HEK293T (cell line): Measurements from ENCODE around the gene NOX3.

Experiments used
- CTCF ChIA-PET: fragments of 350-600 bp; formaldehyde crosslinking; extraction: SDS; loops from one replicate; lab custom pipeline; 2021; ENCODE audit warnings: antibody characterized with exemption, inconsistent platforms; lab: Yijun Ruan, JAX
- POLR2A ChIA-PET: fragments of 350-600 bp; formaldehyde crosslinking; extraction: SDS; loops from one replicate; lab custom pipeline; 2020; ENCODE audit warnings: antibody characterized with exemption, inconsistent platforms; lab: Yijun Ruan, JAX
- DNase-seq: peaks from one replicate; pipeline ENCODE4 v3.0.0; 2012; ENCODE audit warnings: mixed read lengths; ENCODE audit errors: extremely low spot score
- ARNT ChIP-seq: fragments of 450-650 bp; IDR thresholded peaks from 2 replicates; pipeline ENCODE4 v1.6.1; 2017; ENCODE audit warnings: mild to moderate bottlenecking
- BHLHE40 ChIP-seq: fragments of 450-650 bp; IDR thresholded peaks from 2 replicates; pipeline ENCODE4 v1.6.1; 2016; ENCODE audit warnings: mild to moderate bottlenecking, moderate library complexity, borderline replicate concordance
- CTBP1 ChIP-seq: fragments of 450-650 bp; IDR thresholded peaks from 2 replicates; pipeline ENCODE4 v1.6.1; 2016; ENCODE audit warnings: borderline replicate concordance
- ELF4 ChIP-seq: fragments of 450-650 bp; IDR thresholded peaks from 2 replicates; pipeline ENCODE4 v1.6.1; 2017; ENCODE audit warnings: antibody characterized with exemption
- FOXA1 ChIP-seq: fragments of 450-650 bp; IDR thresholded peaks from 2 replicates; pipeline ENCODE4 v1.6.1; 2016; ENCODE audit warnings: mild to moderate bottlenecking
- FOXK2 ChIP-seq: fragments of 450-650 bp; IDR thresholded peaks from 2 replicates; pipeline ENCODE4 v1.6.1; 2016; ENCODE audit warnings: mild to moderate bottlenecking
- FOXM1 ChIP-seq: fragments of 450-650 bp; IDR thresholded peaks from 2 replicates; pipeline ENCODE4 v1.6.1; 2017; ENCODE audit warnings: mild to moderate bottlenecking, borderline replicate concordance
- HDGF ChIP-seq: fragments of 450-650 bp; IDR thresholded peaks from 2 replicates; pipeline ENCODE4 v1.6.1; 2017; ENCODE audit warnings: antibody characterized with exemption, borderline replicate concordance
- L3MBTL2 ChIP-seq: fragments of 450-650 bp; conservative IDR thresholded peaks from 2 replicates; pipeline ENCODE4 v1.6.1; 2016; ENCODE audit warnings: mild to moderate bottlenecking
- LEF1 ChIP-seq: fragments of 450-650 bp; IDR thresholded peaks from 2 replicates; pipeline ENCODE4 v1.6.1; 2017; ENCODE audit warnings: mild to moderate bottlenecking, borderline replicate concordance
- NFRKB ChIP-seq: fragments of 450-650 bp; IDR thresholded peaks from 2 replicates; pipeline ENCODE4 v1.6.1; 2016; ENCODE audit warnings: mild to moderate bottlenecking, moderate library complexity
- PKNOX1 ChIP-seq: fragments of 450-650 bp; IDR thresholded peaks from 2 replicates; pipeline ENCODE4 v1.6.1; 2016
- SP1 ChIP-seq: fragments of 450-650 bp; IDR thresholded peaks from 2 replicates; pipeline ENCODE4 v1.6.1; 2017
- SUZ12 ChIP-seq: fragments of 450-650 bp; IDR thresholded peaks from 2 replicates; pipeline ENCODE4 v1.6.1; 2016; ENCODE audit warnings: mild to moderate bottlenecking
- TARDBP ChIP-seq: fragments of 450-650 bp; IDR thresholded peaks from 2 replicates; pipeline ENCODE4 v1.6.1; 2016
- ZNF384 ChIP-seq: fragments of 450-650 bp; IDR thresholded peaks from 2 replicates; pipeline ENCODE4 v1.6.1; 2016

The NOX3 gene

DNA sequence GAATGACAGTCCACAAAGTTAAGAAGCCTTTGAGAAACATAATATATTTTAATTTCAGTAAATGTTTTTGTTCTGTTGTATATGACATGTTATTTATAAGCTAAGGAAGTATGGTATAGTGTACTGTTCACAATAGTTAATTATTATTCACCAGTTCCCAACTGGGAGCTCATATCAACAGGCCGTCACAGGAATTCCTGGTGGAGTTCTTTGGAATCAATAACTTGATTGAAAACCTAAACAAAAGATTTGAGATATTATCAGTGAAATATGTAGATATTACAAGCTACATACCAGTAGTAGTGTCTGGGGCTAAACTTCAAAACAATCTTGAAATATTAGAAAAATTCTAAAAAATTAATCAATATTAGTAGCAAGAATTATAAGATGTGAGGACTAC is 60.3 kb downstream of the NOX3 start:
- no peak for DNase-seq
- ChIA-PET CTCF (no interaction called here), POLR2A (no interaction called here)
- TF ChIP-seq LEF1 (no peak), CTBP1 (no peak), NFRKB (no peak), FOXK2 (no peak), ZNF384 (no peak), SUZ12 (no peak), SP1 (no peak), BHLHE40 (no peak), HDGF (no peak), ARNT (no peak), TARDBP (no peak), FOXA1 (no peak), FOXM1 (no peak), PKNOX1 (no peak), ELF4 (no peak)

DNA sequence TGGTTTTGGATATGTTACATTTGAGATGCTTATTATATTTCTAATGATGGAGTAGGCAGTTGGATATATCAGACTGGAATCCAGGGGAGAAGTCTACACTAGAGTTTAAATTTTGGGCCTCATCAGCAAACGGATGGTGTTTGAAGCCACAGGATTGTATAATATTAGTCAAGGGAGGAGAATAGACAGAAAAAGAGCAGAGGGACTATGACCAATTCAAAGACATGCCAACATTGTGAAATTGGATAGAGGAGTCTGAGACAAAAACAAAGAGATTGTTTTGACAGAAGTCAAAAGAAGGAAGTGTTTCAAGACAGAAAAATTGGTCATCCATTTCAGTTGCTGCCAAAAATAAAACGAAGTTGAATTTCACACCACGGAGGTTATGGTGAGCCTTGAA is 66.5 kb downstream of the NOX3 start:
- TF ChIP-seq CTBP1, result no peak
- no peak for TF ChIP-seq L3MBTL2
- no peak for TF ChIP-seq NFRKB
- no peak for TF ChIP-seq SUZ12
- TF ChIP-seq ELF4, result no peak
- TF ChIP-seq BHLHE40, result no peak
- no peak for TF ChIP-seq ARNT
- TF ChIP-seq LEF1, result no peak
- TF ChIP-seq HDGF, result no peak
- TF ChIP-seq PKNOX1, result no peak
- TF ChIP-seq ZNF384, result no peak
- no peak for DNase-seq
- ChIA-PET CTCF (no interaction called here), POLR2A (no interaction called here)

DNA sequence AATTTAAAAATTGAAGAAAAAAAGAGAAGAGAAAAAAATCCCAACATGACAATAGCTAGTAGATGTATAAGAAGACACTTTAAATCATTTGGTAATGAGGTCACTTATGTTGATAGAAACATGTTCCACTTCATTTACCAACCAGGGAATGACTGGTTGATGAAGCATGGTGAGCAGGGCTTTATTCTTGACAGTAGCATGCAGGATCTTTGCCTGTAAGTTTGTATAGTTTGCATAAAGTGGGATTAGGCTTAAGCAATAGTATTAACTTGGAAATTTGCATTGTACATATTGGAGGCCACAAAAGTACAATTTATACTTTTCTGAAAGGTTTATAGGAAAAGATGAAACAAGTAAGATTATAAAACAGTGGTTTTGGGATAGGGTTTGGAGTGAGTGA is 67.0 kb downstream of the NOX3 start:
- TF ChIP-seq LEF1 (no peak), FOXK2 (no peak), L3MBTL2 (no peak), BHLHE40 (no peak), FOXA1 (no peak), SUZ12 (no peak), ZNF384 (no peak), TARDBP (no peak), ARNT (no peak), ELF4 (no peak), SP1 (no peak), NFRKB (no peak), PKNOX1 (no peak), HDGF (no peak), CTBP1 (no peak), FOXM1 (no peak)
- no peak for DNase-seq
- ChIA-PET CTCF (interaction anchor here (0.5 kb wide), 1 partner anchor 258 kb away, joined by 3 read pairs; no protein-coding TSS in a partner anchor), POLR2A (no interaction called here)

GRCh38 chr6:155387481-155387880 is 68.2 kb downstream of the NOX3 start:
- TF ChIP-seq SUZ12 (no peak), LEF1 (no peak), BHLHE40 (no peak), CTBP1 (no peak), FOXA1 (no peak), PKNOX1 (no peak), L3MBTL2 (no peak), TARDBP (no peak), ELF4 (no peak), HDGF (no peak), ARNT (no peak), ZNF384 (no peak), FOXK2 (no peak), FOXM1 (no peak), NFRKB (no peak), SP1 (no peak)
- POLR2A ChIA-PET, result interaction anchor here (0.7 kb wide), 1 partner anchor 32 kb away, joined by 3 read pairs; no protein-coding TSS in a partner anchor
- CTCF ChIA-PET, result no interaction called here
- no peak for DNase-seq

DNA sequence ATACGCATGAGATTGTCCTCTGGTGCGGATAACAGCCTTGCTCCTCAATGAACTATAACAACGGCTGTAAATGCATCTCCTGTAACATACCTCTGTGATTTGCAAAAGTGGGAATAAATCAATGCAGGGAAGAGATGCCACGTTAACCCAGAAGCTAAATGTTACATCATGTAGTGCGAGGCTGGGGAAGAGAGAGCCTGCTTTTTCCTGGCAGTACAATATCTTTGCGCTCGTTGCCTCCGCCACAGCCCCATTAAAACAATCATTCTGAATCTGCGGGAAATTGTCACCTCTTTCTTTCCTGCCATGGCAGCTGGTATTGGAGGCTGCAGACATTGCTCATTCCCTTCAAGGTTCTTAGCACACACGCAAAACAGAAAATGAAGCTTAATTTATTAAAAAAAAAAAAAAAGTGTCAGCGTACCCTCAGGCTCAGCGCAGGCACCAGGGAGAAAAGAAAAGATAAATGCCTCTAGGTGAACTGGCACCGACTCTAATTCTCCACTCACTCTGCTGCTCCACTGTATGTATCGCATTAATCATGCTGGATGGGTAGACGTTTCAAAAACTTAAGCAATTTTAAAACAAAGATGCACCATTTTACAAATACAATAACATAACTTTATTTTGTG is 71.2 kb downstream of the NOX3 start:
- ChIA-PET POLR2A (no interaction called here), CTCF (no interaction called here)
- no peak for DNase-seq
- TF ChIP-seq L3MBTL2 (no peak), LEF1 (no peak), SUZ12 (no peak), CTBP1 (no peak), ZNF384 (no peak), SP1 (no peak), FOXM1 (no peak), HDGF (no peak), PKNOX1 (no peak), BHLHE40 (no peak), TARDBP (no peak), FOXK2 (no peak), ELF4 (no peak), FOXA1 (no peak), NFRKB (no peak), ARNT (no peak)
